ENCODE data around the gene UNC5C.

- no peak for TF ChIP-seq POLR2A (IDR thresholded peaks at IDR 0.05)
- TF ChIP-seq, protein P1, sequence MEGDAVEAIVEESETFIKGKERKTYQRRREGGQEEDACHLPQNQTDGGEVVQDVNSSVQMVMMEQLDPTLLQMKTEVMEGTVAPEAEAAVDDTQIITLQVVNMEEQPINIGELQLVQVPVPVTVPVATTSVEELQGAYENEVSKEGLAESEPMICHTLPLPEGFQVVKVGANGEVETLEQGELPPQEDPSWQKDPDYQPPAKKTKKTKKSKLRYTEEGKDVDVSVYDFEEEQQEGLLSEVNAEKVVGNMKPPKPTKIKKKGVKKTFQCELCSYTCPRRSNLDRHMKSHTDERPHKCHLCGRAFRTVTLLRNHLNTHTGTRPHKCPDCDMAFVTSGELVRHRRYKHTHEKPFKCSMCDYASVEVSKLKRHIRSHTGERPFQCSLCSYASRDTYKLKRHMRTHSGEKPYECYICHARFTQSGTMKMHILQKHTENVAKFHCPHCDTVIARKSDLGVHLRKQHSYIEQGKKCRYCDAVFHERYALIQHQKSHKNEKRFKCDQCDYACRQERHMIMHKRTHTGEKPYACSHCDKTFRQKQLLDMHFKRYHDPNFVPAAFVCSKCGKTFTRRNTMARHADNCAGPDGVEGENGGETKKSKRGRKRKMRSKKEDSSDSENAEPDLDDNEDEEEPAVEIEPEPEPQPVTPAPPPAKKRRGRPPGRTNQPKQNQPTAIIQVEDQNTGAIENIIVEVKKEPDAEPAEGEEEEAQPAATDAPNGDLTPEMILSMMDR (IDR thresholded peaks at IDR 0.05): no peak
Measured at GRCh38 chr4:95118497-95118896, 430.3 kb downstream of the UNC5C start.
